NCI-H510A treated with DMSO at 0.1 percent for 48 hours (cell line): ENCODE results near the gene NMB.
"Not testable (repeated sequence)": the region's sequence is repeated elsewhere in the genome, so short reads cannot be mapped to it uniquely, and the experiment has no call there.

Experiments
- DNase-seq: peaks from one replicate; lab custom pipeline; 2025; lab: John Stamatoyannopoulos, UW

NMB gene

GRCh38 chr15:84658080-84658787, at the start of gene NMB:
Gene NMB (minus strand): TSS chr15:84658199. CDS start chr15:84658152, 47 bp downstream.
- DNase-seq, result peak; percentile 66

- no peak for DNase-seq
Measured at GRCh38 chr15:84703808-84704207, 45.8 kb upstream of the NMB start.

GRCh38 chr15:84702961-84703482, 45.0 kb upstream of the NMB start:
- DNase-seq, result no peak

DNA sequence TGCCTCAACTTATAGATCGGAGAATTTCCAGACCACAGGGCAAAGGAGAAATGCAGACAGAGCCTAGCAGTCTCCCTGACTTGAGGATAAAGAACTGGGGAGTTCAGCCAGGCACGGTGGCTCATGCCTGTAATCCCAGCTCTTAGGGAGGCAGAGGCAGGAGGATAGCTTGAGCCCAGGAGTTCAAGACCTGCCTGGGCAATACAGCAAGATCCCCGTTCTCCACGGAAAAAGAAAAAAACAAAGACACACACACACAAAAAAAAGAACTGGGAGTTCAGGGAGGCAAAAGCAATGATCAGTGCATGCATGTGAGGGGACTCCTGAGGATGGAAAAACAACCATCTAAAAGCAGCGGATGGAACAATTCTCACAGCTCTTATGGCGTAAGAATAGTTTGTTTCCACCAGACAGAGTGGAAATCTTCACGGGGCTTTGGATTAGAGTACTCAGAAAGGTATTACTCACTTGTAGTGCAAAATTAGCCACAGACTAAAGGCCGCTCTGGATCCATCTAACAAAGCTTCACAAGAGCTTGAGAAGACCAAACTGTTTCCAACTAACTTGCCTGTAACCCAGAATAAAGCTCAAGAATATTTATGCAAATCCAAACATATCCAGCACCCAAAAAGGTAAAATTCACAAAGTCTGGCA, 41.7 kb upstream of the NMB start:
- no peak for DNase-seq

- DNase-seq, result no peak
Measured at GRCh38 chr15:84697236-84697990, 39.4 kb upstream of the NMB start.

- no peak for DNase-seq
Measured at GRCh38 chr15:84696757-84697156, 38.8 kb upstream of the NMB start.

GRCh38 chr15:84690342-84690741, 32.3 kb upstream of the NMB start:
- no peak for DNase-seq

GRCh38 chr15:84689858-84690257, 31.9 kb upstream of the NMB start:
- DNase-seq, result no peak

GRCh38 chr15:84686446-84686845, 28.4 kb upstream of the NMB start:
- DNase-seq, result not testable (repeated sequence)

GRCh38 chr15:84685304-84685703, 27.3 kb upstream of the NMB start:
- no peak for DNase-seq

DNA sequence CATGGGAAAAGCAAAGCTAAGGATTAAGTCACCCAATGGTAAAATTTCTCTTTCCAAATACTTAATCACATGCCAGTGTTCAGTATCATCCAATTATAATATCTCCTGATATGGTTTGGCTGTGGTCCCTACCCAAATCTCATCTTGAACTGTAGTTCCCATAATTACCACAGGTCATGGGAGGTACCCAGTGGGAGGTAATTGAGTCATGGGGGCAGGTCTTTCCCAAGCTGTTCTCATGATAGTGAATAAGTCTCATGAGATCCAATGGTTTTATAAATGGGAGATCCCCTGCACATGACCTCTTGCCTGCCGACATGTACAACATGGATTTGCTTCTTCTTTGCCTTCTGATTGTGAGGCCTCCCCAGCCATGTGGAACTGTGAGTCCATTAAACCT, 26.1 kb upstream of the NMB start:
- no peak for DNase-seq

- DNase-seq, result no peak
Measured at GRCh38 chr15:84681831-84682230, 23.8 kb upstream of the NMB start.

- no peak for DNase-seq
Measured at GRCh38 chr15:84671211-84671610, 13.2 kb upstream of the NMB start.

- DNase-seq, result no peak
Measured at GRCh38 chr15:84669726-84670125, 11.7 kb upstream of the NMB start.

GRCh38 chr15:84668221-84668982, 10.4 kb upstream of the NMB start:
- no peak for DNase-seq

DNA sequence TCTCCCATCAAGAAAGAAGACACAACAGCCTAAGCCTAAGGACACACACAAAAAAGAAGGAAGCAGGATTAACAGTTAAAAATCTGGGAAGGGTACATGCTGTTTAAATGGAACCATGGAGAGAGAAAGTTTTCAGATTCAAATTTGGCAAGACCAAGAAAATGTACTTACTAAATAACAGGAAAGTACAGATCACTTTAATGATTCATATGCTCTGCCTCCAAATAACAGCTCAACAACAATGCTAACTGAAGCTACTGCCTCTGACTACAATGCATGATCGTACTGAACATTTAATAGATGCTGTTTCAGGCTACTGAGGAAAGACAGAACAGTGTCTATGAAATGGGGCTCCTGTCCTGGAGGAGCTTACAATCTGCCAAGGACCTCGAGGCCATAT, 8.4 kb upstream of the NMB start:
- no peak for DNase-seq

DNA sequence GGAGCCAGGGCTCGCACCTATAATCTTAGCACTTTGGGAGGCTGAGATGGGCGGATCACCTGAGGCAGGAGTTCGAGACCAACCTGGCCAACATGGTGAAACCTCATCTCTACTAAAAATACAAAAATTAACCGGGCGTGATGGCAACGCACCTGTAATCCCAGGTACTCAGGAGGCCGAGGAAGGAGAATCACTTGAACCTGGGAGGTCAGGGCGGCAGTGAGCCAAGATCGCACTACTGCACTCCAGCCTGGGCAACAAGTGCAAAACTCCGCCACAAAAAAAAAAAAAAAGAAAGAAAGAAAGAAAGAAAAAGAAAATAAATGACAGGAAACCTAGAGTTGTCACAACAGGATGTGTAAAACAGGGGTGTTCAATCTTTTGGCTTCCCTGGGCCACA, 3.0 kb upstream of the NMB start:
- no peak for DNase-seq

GRCh38 chr15:84659904-84660781, 2.1 kb upstream of the NMB start:
- DNase-seq, result no peak

- no peak for DNase-seq
Measured at GRCh38 chr15:84658788-84659411, 901 bp upstream of the NMB start.

- no peak for DNase-seq
Measured at GRCh38 chr15:84657748-84658079, 285 bp downstream of the NMB start.

DNA sequence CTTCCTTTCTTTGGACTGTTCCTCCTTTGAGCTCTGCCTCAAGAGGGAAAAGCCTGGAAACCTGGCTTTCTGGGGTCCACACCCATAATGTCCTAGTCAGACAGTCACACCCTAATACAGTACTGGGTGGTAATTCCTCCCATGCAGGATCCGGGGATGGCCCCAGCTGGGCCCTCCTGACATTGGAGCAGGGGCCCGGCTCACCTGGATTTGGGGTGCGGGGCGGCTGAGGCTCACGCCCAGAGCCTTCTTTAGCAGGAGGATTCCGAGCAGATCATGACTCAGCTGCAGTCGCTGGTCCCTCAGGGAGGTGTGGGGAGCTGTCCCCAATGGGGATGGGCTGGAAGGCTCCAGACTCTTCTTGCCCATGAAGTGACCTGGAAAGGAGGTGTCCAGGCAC, 1.0 kb downstream of the NMB start:
- no peak for DNase-seq
